Measurements from ENCODE around the gene CCDC175.

CCDC175 gene

DNA sequence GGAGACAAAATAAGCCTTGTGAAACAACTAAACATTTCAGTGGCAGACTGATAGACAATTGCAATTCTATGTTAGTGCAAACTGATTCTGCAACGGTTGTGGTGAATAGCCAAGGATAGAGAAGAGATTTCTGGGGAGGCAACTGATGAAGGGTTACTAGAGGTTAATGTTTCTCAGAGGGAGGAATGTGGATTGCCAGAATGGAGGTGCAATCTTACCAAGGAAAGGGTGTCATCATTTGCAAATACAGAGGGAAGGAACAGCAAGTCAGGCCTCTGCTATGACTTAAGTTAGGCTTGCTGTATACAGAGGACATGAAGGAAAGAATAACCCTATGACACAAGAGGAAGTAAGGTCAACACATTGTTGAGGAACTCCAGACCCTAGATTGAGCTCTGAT lies 35.8 kb downstream of the CCDC175 start:
- no peak for DNase-seq (ENCODE audit: low spot score)

DNA sequence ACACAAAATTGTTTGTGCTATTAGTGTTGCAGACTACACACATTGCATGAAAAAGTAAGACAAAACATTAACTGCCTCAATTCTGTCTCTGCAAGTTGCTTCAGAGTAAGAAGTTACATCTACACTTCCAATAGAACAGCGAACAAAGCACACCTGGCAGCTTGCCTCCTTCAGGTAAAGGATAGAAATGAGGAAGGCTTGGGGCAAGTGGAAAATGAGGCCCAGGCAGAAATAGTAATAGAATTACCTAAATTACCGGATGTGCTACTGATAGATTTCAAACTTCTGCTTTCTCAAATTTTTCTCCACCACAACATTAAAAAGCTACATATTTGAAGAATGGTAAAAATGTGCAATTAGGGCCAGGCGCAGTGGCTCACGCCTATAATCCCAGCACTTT lies 37.7 kb downstream of the CCDC175 start:
- no peak for DNase-seq (ENCODE audit: low spot score)

DNA sequence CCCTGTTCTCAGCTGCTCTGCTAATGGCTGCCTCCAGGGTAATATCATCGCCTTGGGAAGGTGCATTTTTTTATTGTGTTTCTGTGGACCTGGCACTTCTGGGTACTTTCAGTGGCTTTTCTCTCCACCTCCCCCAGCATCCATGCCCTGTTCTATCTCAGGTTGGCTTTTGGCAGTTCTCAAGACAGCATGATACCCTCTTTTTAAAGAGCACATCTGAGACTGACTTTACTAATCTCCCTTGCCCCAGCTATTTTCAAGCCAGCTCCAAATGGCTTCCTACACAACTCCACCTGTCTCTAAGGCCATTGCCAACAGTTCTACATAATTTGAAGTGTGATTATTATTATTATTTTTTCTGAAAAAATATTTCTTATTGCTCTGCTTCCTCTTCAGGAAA lies 39.1 kb downstream of the CCDC175 start:
- no peak for DNase-seq (ENCODE audit: low spot score)

DNA sequence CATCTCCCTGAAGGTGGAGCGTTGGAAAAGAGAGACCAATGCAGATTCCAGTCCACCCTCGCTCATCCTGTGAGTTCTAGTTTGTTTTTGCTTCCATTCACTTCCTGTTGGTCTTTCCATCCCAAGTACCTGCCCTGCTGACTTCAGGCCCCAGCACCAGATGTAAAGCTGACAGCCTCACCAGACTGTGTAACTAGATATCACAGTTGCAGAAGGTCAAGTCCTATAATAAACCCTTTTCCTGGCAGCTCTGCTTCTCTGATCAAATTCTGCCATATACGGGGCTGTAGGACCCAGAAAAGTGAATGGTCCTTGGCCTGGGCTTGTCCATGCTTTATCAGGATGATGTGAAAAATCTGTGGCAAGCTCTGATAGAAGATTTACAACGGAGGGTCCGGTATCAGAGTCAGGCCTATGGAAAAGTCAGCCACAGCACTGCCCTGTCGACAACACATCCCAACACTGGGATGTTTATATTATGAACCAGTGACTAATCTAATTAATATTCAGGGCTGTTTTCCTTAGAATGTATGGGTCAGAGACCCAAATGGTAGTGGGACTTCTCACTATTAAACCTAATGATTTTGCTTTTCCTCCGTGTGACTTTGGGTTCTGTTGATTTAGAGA lies 42.1 kb downstream of the CCDC175 start:
- peak; percentile 24 for DNase-seq (ENCODE audit: low spot score)

DNA sequence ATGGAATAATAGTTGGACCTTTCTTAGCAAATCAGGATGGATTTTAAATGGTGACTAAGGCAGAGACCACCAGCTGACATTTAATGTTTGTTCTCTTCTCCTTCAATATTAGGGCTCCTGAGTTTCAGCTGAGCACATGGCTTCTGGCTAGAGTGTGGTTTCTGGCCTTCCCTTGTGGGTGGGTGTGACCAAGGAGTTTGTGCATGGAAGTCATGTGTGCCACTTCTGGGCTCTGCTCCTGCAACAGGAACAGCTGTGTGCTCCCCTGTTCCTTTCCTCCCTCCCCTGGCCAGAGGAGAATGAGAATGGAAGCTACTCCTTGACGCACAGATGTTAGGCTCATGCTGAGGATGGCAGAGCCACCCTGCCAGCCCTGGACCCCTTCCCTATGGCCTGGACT lies 44.2 kb downstream of the CCDC175 start:
- no peak for DNase-seq (ENCODE audit: low spot score)

DNA sequence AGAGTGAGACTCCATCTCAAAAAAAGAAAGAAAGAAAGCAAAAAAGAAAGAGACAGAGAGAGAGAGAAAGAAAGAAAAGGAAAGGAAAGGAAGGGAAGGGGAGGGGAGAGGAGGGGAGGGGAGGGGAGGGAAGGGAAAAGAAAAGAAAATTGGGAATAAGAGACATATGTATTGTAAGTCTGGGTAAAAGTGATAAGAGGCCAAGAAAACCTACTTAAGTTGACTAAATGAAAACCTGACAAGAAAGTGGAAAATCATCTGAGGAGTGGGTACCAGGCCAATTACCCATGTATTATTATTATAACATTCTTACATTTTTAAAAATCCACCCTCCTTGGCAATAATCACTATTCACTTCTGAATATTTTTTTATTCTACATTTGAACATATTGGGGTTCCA lies 46.3 kb downstream of the CCDC175 start:
- no peak for DNase-seq (ENCODE audit: low spot score)

DNA sequence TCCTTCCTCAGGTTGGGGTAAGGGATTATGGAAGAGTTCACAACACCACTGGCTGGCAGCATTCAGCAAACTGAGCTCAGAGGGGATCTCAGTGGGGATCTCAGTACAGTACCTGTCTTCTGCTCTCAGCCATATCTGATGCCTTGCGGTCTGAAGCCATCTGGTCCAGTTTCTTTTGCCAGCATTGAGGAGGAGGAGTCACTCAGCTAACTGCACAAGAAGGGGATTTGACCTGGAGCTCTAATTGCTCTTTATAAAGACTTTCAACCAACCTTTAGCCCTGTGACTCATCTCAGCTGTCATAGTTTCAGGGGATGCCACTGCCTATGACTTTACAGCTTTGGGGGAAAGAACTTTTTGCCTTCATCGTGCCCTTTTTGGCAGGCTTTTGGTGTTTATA lies 47.4 kb downstream of the CCDC175 start:
- no peak for DNase-seq (ENCODE audit: low spot score)

DNA sequence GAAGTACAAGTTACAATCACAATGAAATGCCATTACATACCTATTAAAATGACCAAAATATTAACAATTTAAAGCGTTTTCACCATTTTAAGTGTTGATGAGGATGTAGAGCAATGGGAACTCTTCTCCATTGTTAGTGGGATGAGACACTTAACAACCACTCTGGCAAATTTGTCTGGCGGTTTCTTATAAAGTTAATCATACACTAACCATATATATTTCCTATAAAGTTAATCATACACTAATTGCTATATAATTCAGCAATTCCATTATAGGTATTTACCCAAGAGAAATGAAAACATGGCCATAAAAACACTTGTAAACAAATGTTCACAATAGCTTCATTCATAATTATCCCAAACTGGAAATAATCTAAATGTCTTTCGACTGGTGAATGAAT lies 56.4 kb downstream of the CCDC175 start:
- no peak for DNase-seq (ENCODE audit: low spot score)

DNA sequence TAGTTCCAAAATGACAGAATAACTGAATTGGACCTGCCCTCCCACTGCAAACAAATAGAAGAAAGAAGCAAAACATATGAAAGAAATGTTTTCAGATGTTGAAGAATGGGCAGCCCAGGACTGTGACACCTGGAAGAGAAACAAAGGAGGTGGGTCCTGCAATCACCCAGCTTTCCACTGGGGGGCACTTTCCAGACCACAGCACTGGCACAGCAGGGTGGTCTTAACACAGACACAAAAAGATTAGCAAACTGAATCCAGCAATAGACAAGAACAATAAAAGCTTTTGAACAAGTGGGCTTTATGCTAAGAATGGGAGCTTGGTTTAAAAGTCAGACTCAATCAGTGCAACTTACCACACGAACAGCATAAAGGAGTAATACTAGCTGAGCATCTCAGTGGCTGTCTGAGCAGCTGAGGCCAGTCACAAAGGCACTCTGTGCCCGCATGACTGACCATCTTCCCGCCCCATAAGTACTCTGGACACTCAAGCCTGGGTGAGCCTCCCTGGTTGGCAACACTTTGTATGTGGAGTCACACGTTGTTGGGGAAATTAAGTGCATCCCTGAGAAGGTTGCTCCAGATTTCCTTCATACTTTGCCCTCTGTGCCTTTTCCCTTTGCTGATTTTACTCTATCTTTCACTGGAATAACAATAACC lies 64.6 kb downstream of the CCDC175 start:
- no peak for DNase-seq (ENCODE audit: low spot score)

DNA sequence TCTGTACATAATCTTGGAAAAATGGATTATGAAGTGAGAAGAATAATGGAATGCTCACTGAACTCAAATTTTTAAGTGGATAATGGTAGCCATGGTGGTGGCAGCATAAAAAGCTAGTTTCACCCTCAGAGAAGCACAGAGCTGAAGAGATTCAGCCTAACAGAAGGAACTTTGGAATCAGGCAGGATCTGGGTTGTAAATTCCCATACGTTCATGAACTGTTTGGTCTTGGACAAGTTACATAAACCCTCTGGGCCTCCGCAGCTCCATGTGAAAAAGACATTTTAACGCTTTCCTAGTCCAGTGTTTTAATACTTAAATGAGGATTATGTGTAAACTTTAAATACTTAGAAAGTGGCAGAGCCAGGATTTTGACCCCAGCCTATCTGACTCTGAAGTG lies 65.6 kb downstream of the CCDC175 start:
- no peak for DNase-seq (ENCODE audit: low spot score)

DNA sequence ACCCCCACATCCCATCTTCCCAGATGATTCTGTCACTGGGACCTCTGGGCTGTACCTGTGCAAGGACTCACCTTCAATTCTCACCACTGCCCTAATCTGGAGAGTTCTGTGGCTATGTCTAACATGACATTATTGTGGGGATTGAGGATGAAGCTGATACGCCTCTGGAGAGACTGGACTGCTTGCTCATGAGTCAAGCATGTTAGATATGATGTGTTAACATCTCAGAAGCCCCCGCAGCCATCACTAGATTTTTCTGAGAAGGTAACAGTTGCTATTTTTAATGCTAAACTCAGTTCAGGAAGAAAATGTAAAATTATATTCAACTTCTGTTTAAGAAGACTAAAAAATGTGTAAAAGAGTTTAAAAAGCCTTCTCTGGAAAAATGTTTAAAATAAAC lies 66.6 kb downstream of the CCDC175 start:
- DNase-seq (ENCODE audit: low spot score), result no peak

DNA sequence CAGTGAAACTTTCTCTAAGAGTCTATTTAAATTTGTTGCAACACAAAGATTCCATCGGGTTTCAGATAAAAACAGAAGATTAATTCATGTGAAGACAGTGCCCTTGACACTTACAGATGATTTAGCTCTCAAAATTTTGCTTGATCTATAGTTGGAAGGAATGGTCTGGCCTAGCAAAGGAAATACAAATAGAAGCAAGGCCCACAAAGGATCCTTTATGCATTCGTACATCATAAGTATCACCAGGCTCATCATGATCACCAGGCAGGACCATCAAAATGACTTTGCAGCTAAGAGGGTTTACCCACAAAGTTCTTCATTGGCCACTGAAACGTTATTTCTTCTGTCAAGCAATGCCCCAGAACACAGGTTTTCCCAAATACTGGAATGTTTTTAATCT lies 67.5 kb downstream of the CCDC175 start:
- DNase-seq (ENCODE audit: low spot score), result no peak

DNA sequence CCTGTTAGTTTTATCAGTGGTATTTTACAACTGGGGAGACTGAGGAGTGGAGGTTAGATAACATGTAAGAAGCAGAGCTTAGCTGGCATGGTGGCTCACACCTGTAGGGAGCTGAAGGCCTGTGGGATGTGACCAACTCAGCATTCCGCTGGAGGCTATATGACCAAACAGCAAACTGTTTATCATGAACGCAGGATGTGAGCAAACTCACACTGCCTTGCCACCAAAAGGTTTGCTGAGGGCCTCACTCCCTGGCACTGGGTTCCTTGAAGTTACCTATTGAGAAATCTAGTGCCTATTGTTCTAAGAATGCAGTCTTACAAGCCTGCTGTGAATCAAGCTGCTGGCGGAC lies 68.9 kb downstream of the CCDC175 start:
- DNase-seq (ENCODE audit: low spot score), result no peak

DNA sequence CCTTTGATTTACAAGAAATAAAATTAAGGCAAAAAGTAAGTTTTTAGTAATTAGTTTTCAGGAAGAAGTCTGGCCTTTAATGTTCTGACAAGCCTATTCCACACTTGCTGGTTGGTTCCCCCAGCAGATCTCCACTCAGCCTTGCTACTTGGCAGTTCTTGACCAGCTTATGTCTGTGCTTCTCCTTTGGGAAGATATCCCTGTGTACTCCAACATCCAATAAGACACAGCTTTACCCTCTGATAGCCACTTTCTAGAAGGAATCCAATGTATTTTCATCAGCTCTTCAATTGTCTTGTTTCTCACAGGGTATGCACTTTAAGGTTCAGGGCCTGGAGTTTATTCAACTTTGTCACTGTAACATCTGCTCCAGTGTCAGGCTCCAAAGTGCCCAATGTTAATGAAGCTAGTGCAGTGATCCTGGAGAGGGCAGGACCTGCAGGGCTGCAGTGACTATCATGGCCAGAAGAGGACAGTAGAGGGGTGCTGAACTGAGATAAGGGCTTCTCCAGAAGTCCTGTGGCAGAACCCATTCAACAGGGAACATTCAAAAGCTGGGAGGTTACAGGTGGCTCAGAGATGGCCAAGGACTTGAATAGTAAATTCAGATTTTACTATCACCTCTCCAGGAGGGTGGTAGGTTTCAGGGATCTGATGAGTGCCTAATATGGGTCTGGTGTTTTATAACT lies 69.4 kb downstream of the CCDC175 start:
- DNase-seq (ENCODE audit: low spot score), result peak; percentile 58

DNA sequence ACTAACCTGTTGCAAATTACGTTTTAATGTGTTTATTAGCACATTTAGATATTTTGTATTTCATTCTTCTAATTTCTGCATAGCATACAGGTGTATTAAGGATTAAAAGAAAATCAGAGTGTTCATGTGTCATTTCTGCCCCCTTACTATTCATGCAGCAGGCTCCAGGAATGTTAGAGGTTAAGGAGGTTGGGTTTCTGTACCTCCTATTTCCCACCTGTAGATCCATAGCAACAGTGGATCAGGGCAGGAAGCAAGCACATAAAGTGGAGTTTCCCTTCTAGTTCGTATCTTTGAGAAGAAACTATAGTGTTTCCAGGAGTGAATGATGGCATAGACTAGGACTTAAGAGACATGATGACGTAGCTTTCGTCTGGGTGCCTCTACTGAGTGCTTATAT lies 73.4 kb downstream of the CCDC175 start:
- DNase-seq (ENCODE audit: low spot score), result no peak

DNA sequence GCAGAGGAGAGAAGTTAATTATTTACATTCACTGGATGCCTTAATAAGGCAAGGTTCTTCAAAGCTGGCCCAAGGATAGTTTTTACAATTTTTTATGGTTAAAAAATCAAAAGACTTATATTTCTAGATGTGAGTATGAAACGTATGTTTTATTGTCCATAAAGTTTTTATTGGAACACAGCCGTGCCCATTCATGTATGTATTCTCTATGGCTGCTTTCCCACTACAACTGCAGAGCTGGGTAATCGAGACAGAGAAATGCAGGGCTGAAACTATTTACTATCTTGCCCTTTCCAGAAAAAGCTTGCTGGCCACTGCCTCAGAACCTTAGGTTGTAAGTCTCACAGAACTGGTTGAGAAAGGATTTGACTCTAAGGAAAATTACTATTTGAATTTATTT lies 75.9 kb downstream of the CCDC175 start:
- DNase-seq (ENCODE audit: low spot score), result no peak

DNA sequence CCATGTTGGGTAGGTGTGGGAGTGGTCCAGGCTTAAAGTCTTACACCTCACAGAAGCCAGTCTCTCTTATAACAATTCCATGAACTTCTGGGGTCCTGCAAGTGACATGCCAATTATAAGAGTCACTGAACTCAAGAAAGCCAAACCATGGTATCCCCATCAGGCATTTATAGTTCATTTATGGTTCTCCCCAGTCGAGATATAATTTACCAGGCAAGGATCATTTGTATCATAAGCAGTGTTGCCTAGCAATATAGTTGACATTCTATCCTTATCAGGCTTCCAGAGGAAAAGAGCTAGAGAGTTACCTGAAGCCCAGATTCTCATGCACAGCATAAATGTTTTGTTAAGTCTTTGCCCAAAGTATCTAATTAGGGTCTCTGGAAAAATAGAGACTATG lies 84.2 kb downstream of the CCDC175 start:
- DNase-seq (ENCODE audit: low spot score), result no peak

DNA sequence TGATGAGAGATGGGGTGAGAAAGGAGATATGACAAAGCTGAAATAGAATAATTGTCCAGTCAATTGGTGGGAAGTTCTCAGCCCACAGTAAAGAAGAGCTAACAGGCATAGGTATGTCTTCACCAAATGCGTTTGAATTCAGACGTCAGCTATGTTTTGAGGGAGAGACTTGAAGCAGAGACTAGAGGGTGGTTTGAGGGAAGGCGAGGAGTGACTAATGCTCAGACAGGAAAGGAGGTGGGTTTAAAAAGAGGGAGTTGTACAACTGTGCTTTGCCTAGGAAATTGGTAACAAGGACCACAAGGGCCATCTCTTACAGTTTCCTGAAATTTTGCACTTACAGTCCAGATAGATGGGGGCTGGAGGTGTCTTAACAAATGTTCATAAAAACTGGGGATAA lies 85.9 kb downstream of the CCDC175 start:
- no peak for DNase-seq (ENCODE audit: low spot score)

DNA sequence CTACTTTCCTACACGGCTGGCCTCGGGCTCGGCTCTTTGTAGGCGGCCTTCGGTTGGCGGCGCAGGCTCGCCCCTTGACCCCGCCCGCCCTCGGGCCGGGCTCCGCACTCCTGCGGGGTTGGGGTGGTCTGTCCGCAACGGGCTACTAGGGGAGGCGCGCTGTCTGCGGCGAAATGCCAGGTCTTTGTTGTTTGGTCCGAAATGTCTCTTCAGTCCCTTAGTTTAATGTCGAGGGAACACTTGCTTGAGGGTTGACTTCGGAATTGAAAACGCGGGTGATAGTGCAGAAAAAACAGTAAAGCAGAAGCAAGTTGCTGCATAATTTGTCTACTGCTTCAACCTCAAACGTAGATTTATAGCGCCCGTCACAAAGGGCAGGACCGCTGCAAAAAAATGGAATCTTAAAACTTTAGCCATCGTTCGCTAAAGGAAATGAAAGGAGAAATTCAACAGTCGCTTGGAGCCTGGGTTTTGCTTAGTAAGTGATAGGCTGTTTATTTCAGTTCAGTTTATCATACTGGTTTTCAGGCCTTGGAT lies 91.9 kb downstream of the CCDC175 start:
- DNase-seq (ENCODE audit: low spot score), result peak; percentile 9

DNA sequence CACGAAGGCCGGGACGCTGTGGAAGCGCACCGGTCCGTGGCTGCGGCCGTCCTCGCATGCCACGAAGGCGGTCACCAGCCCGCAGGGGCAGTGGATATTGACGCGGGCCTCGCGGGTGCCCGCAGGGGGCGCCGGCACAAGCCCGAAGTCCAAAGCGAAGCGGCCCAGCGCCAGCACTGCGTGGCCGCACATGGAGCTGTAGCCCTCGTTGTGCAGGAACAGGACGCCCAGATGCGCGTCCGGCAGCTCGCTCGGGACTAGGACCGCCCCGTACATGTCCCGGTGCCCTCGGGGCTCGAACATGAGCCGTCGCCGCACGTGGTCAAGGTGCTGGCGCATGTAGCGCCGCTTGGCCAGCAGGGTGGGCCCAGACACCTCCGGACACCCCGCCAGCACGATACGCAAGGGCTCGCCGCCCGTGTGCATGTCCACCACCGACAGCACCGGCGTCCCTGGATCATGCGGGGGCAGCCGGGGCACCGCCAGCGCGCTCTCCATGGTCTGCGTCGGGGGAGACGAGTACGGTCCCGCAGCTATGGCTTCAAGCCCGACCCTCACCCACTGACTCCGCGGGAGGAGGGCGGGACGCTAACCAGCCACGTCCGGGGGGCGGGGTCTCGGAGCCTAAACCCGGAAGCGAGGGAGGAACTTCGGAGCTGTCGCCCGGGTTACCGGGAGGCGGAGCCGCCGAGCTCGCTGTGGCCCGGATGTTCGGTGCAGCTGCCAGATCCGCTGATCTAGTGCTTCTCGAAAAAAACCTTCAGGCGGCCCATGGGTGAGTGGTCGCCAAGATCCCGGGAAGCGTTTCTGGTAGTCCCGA lies 92.6 kb downstream of the CCDC175 start, which contains the start of the genes JKAMP and L3HYPDH:
TSS of gene JKAMP (plus strand) at position 699 of the 820 bp plus-strand sequence. CDS start at position 772, 73 bp downstream.
TSS of gene L3HYPDH (minus strand) at position 590 of the 820 bp plus-strand sequence. CDS start at position 498, 92 bp downstream.
- DNase-seq (ENCODE audit: low spot score), result peak; percentile 90

DNA sequence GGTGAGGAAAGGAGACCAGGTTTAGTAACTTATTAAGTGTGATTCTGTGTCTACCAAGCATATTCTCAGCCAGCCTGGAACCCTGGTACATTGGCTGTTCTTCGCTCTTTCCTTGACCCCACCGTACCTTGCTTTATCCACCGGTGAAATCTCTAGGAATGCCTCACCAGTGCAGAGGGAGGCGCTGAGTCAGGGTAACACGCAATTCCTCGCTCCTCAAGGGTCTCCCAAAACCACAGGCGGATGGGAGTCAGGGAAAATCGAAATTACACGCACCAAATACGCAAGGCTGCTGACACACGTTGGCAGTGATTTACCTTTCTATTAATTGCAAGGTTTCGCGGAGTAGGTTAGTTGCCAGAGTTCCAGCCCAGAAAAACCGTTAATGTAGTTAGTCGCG lies 93.2 kb downstream of the CCDC175 start:
- DNase-seq (ENCODE audit: low spot score), result peak; percentile 16

Data from hepatic stellate cell (primary cell).